ENCODE measurements around the gene APOL4. TPM values are rescaled to one million over a fixed set of nuclear protein-coding genes. Genes with fewer than 3 reads are reported as not detected.
A peak's percentile ranks its signal among the peaks of the same experiment; 100 is the strongest.

Gene APOL4
- total and polyA plus RNA-seq, 3 donors from 2014 or later = 0.55 to 4.3 (median 4.3) TPM

DNA sequence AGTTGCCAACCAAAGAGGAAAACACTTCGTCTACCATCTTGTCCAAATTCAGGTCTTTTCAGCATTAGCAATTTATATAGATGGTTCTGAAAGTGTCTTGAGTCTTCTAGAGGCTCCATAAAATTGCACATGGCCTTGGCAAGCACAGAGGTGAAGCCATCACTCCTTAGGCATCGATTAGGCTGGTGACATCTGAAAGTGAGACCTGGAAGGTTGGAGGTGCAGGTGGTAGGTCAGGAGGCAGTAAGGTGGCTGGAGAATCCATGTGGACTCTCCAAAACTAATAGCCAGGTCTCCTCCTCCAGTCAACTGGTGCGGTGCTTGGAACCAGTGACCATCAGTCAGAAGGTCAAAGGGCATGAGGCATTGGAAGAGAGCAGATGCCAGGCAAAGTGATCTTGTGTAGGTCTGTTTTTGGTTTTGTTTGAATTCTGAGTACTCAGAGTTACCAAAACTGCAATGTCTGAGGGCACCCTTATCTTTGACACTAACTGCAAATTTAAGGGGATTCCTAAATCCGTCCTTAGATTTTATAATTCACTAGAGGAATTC lies 44.3 kb upstream of the APOL4 start:
- H3K27me3 ChIP-seq = no peaks in the 10 kb centered on the region
- intact Hi-C loops (cut with DNase I; ENCODE audit: low total_unique reads) = no loop called here
- 70 to 80% methylated on average over 4 of the region's 4 CpGs for WGBS, 2 donors
- peaks cover 8% of the 10 kb centered on the region for H3K4me1 ChIP-seq
- H3K9me3 ChIP-seq = no peaks in the 10 kb centered on the region
- no peak for DNase-seq
- TF ChIP-seq, protein P1, sequence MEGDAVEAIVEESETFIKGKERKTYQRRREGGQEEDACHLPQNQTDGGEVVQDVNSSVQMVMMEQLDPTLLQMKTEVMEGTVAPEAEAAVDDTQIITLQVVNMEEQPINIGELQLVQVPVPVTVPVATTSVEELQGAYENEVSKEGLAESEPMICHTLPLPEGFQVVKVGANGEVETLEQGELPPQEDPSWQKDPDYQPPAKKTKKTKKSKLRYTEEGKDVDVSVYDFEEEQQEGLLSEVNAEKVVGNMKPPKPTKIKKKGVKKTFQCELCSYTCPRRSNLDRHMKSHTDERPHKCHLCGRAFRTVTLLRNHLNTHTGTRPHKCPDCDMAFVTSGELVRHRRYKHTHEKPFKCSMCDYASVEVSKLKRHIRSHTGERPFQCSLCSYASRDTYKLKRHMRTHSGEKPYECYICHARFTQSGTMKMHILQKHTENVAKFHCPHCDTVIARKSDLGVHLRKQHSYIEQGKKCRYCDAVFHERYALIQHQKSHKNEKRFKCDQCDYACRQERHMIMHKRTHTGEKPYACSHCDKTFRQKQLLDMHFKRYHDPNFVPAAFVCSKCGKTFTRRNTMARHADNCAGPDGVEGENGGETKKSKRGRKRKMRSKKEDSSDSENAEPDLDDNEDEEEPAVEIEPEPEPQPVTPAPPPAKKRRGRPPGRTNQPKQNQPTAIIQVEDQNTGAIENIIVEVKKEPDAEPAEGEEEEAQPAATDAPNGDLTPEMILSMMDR (IDR thresholded peaks at IDR 0.05) = no peak
- TF ChIP-seq POLR2A (IDR thresholded peaks at IDR 0.05) = no peak
- H3K36me3 ChIP-seq (ENCODE audit: low read depth, missing control alignments) = no peaks in the 10 kb centered on the region
- no peak overlapping the region for H3K4me3 ChIP-seq
- no peak overlapping the region for H3K27ac ChIP-seq

DNA sequence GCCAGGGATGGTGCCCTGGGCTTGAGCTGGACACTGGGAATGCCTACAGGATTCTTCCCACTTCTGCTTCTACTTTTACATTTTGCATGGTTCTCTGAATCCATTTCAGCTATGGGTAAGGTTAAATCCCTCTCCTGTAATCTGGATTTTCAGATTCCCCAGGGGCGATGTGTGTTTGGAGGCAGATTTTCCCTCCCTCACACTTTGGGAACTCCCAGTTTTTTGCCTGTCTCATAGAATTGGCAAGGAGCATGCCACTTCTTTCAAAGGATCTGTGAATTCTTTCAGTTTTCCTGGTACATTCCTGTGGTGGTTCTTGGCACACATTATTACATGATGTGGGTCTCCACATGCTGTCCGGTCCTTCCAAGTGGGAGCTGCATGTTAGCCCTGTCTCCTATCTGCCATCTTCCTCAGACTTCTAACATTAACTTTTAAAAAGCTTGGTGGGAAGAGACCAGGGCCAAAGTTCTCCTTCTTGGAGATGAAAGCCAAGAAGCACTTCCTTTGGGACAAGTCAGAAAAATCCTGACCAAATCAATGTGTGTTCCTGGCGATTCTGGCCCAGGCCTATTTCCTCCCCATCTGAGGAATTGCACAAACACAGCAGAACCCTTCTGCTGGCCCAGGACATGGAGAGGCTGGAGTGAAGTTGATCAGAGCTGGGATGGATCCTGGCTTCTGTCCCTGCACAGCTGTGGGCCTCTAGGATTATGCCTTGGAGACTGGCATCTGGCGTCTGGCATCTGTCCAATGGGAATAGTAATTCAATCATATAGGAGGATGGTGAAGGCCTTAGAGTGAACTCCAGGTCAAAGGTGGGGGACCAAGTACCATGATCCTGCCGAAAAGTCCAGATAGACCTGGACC lies 43.1 kb upstream of the APOL4 start:
- H3K4me3 ChIP-seq = no peak overlapping the region
- H3K36me3 ChIP-seq (ENCODE audit: low read depth, missing control alignments) = no peaks in the 10 kb centered on the region
- peak; percentile 43 for DNase-seq
- intact Hi-C loops (cut with DNase I; ENCODE audit: low total_unique reads) = no loop called here
- WGBS, 2 donors = 67 to 71% methylated on average over 5 of the region's 5 CpGs
- peak overlapping the region; percentile 7 to 58 for H3K27ac ChIP-seq
- no peak for TF ChIP-seq POLR2A (IDR thresholded peaks at IDR 0.05)
- TF ChIP-seq, protein P1 (IDR thresholded peaks at IDR 0.05) = no peak
- no peaks in the 10 kb centered on the region for H3K9me3 ChIP-seq
- peaks cover 10% of the 10 kb centered on the region for H3K4me1 ChIP-seq
- no peaks in the 10 kb centered on the region for H3K27me3 ChIP-seq

DNA sequence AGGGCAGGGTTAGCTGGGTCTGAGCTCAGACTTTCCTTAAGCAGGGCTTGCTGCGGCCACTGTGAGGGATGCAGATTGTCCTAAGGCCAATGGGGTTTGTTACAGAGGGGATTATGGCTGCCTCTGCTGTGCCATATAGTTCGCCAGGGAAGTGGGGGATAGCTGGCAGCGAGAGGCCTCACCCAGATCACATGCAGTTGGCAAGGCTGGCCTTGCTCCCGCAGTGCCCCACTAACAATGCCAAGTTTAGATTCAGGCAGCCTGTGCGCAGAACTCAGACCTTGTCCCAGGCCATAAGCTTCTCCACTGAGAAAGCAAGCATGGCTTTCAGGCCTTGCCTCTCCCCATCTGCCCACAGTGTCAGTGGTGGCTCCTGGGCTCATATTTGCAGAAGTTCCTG lies 42.4 kb upstream of the APOL4 start:
- no peaks in the 10 kb centered on the region for H3K27me3 ChIP-seq
- H3K4me3 ChIP-seq = no peak overlapping the region
- H3K4me1 ChIP-seq = peaks cover 13% of the 10 kb centered on the region
- TF ChIP-seq POLR2A (IDR thresholded peaks at IDR 0.05) = no peak
- TF ChIP-seq, protein P1 (IDR thresholded peaks at IDR 0.05) = no peak
- no peak for DNase-seq
- H3K27ac ChIP-seq = peak overlapping the region; percentile 7 to 58
- H3K9me3 ChIP-seq = no peaks in the 10 kb centered on the region
- no peaks in the 10 kb centered on the region for H3K36me3 ChIP-seq (ENCODE audit: low read depth, missing control alignments)
- 91 to 100% methylated on average over 1 to 5 of the region's 5 CpGs for WGBS, 2 donors
- intact Hi-C loops (cut with DNase I; ENCODE audit: low total_unique reads) = no loop called here

DNA sequence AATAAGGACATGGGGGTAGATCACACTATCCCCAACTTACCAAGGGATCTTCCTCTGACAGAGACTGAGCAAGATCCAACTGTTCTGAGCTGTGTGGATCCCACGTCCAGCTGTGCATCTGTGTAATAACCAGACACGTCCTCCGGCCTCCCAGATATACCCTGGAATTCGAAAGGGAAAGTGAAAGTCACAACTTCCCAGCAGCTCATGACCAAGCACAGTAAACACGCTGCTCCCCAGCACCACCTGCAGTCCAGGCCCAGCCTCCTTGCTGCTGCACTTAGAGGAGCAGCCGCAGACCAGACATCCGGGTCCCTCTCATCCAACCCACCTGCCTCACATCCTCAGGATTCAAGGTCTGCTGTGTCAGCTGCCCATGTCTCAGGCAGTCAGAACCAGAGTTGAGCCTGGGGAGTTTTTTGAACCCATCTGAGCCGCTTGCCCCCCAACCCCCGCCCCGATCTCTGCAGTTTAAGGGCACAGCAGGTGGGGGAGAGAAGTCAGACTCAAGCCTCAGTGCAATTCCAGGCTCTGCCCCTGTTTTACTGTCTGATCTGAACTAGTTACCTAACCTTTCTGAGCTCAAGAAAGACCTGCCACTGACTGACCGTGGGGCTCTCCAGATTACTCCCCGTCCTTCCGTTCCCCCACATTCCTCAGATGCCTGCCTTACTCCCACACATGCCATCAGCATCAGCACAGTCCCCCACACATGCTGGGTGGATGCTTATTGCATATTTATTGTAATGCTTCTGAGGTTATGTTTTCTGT lies 38.0 kb upstream of the APOL4 start, which contains the start of gene APOL2:
APOL2 (minus strand) TSS at position 127 of the 771 bp plus-strand sequence. CDS start 6,365 bp downstream, outside the sequence.
- TF ChIP-seq POLR2A (IDR thresholded peaks at IDR 0.05) = no peak
- TF ChIP-seq, protein P1 (IDR thresholded peaks at IDR 0.05) = peak; percentile 46 to 63 (median 62)
- no peaks in the 10 kb centered on the region for H3K27me3 ChIP-seq
- peak within 1 kb of the TSS; percentile 48 to 62 for H3K4me3 ChIP-seq
- intact Hi-C loops (cut with DNase I; ENCODE audit: low total_unique reads) = no loop called here
- no peaks in the 10 kb centered on the region for H3K9me3 ChIP-seq
- DNase-seq = peak; percentile 95
- no peaks in the 10 kb centered on the region for H3K36me3 ChIP-seq (ENCODE audit: low read depth, missing control alignments)
- 27 to 40% methylated on average over 13 of the region's 13 CpGs for WGBS, 2 donors
- H3K4me1 ChIP-seq = peaks cover 39% of the 10 kb centered on the region
- H3K27ac ChIP-seq = peak within 1 kb of the TSS; percentile 87 to 88

All from testis (tissue), 3 donors.